HG02938 (cell line): Measurements from ENCODE around the gene KRTAP10-3.

ENCODE experiments used
- ATAC-seq: cut with Tn5 transposase; IDR thresholded peaks from one replicate; pipeline ENCODE4 v1.9.1; 2021; ENCODE audit warnings: mild to moderate bottlenecking, moderate library complexity; ENCODE audit not compliant: unreplicated experiment

Gene KRTAP10-3

GRCh38 chr21:44508711-44509445, 49.7 kb downstream of the KRTAP10-3 start:
- ATAC-seq, result no peak

- ATAC-seq, result no peak
Measured at GRCh38 chr21:44508426-44508710, 50.2 kb downstream of the KRTAP10-3 start.
